ENCODE results near the gene CUL7. TPM values are rescaled to one million over a fixed set of nuclear protein-coding genes. Genes with fewer than 3 reads are reported as not detected.
"Not testable (repeated sequence)": the region's sequence is repeated elsewhere in the genome, so short reads cannot be mapped to it uniquely, and the experiment has no call there.

CUL7 gene
- total and polyA plus RNA-seq, 10 of the 15 experiments (the other 5 are each of a cell fraction or from before 2014, with no cell fraction given), result 0.66 to 18.4 (median 10.9) TPM

- ChIA-PET CTCF (interaction anchor here (0.8 to 2.5 kb wide), 3 partner anchors 13 to 142 kb away, joined by 3 to 5 read pairs (median 3); partner anchors contain the start of genes KLHDC3 and PPP2R5D), SMC1A (ENCODE audit: uncharacterized antibody, unreplicated experiment) (interaction anchor here (0.6 to 0.8 kb wide), 4 partner anchors 13 to 313 kb away, joined by 3 to 6 read pairs (median 3); no protein-coding TSS in a partner anchor), RAD21 (ENCODE audit: unreplicated experiment) (no interaction called here), POLR2A (interaction anchor here (0.7 kb wide), 1 partner anchor 644 kb away, joined by 3 read pairs; no protein-coding TSS in a partner anchor)
- Histone ChIP-seq H3K4me1 (ENCODE audit: control insufficient read depth, insufficient read depth, low read length) (no peaks in the 10 kb centered on the region), H3K36me3 (ENCODE audit: control insufficient read depth in 2 of 2, insufficient read depth in 2 of 2, low read length in 1 of 2) (peaks cover 0 to 3% of the 10 kb centered on the region in 2 experiments; a peak in 2 of 4 replicates), H3K4me2 (ENCODE audit: control insufficient read depth, insufficient read depth) (no peak overlapping the region), H3K27ac (ENCODE audit: control insufficient read depth, insufficient read depth) (no peak overlapping the region), H3K9me3 (replicated peaks; ENCODE audit: control insufficient read depth, insufficient read depth, low read length) (no peaks in the 10 kb centered on the region), H4K20me1 (ENCODE audit: control insufficient read depth, insufficient read depth) (no peaks in the 10 kb centered on the region), H3K4me3 (no peak overlapping the region), H3K79me2 (ENCODE audit: control insufficient read depth, insufficient read depth, low read length) (no peaks in the 10 kb centered on the region), H2AFZ (ENCODE audit: control insufficient read depth, low read depth, low read length) (no peak overlapping the region), H3K9ac (ENCODE audit: control insufficient read depth, insufficient read depth, low read length) (no peak overlapping the region), H3K27me3 (replicated peaks in 1 of 2; ENCODE audit: control insufficient read depth in 2 of 2, insufficient read depth in 2 of 2, low read length in 1 of 2) (no peaks in the 10 kb centered on the region)
- DNase-seq (ENCODE audit: low read depth, low spot score), result no peak
- in situ Hi-C loops (cut with MboI) (no loop called here), intact Hi-C loops (cut with micrococcal nuclease; ENCODE audit: unreplicated experiment) (no loop called here)
- no peak for FAIRE-seq
- 96% methylated on average over 6 of the region's 8 CpGs for WGBS (ENCODE audit: insufficient coverage, insufficient replicate concordance, low lambda C conversion rate, missing lambda C conversion rate)
- TF ChIP-seq RUNX3 (IDR thresholded peaks at IDR 0.05; ENCODE audit: low read length) (no peak), HCFC1 (IDR thresholded peaks at IDR 0.05; ENCODE audit: low read length) (no peak), SUZ12 (IDR thresholded peaks at IDR 0.05; ENCODE audit: unreplicated experiment) (no peak), RAD21 (IDR thresholded peaks at IDR 0.05; ENCODE audit: insufficient read depth, low read depth, low read length) (no peak), SIX5 (IDR thresholded peaks at IDR 0.05; ENCODE audit: low read depth, low read length, severe bottlenecking) (no peak), ATF2 (IDR thresholded peaks at IDR 0.05; ENCODE audit: low read length) (no peak), ZNF207 (IDR thresholded peaks at IDR 0.05; ENCODE audit: borderline replicate concordance) (no peak), PML (IDR thresholded peaks at IDR 0.05; ENCODE audit: low read length) (no peak), ZNF592 (IDR thresholded peaks at IDR 0.05) (no peak), TCF7 (IDR thresholded peaks at IDR 0.05; ENCODE audit: borderline replicate concordance) (no peak)
- no peak for ATAC-seq
- BruUV-seq (replicated peaks), result no TSS peak
Observed at GRCh38 chr6:43001843-43002242, 51.8 kb downstream of the CUL7 start.

- 95% methylated on average over 9 of the region's 9 CpGs for WGBS (ENCODE audit: insufficient coverage, insufficient replicate concordance, low lambda C conversion rate, missing lambda C conversion rate)
- H3K4me1 ChIP-seq (ENCODE audit: control insufficient read depth, insufficient read depth, low read length); BruUV-seq (replicated peaks); DNase-seq (ENCODE audit: low read depth, low spot score); in situ Hi-C loops (cut with MboI); ATAC-seq; POLR2A ChIA-PET; H3K4me2 ChIP-seq (ENCODE audit: control insufficient read depth, insufficient read depth); FAIRE-seq; H3K79me2 ChIP-seq (ENCODE audit: control insufficient read depth, insufficient read depth, low read length); H3K36me3 ChIP-seq (ENCODE audit: control insufficient read depth in 2 of 2, insufficient read depth in 2 of 2, low read length in 1 of 2); H3K4me3 ChIP-seq; CTCF ChIA-PET; H3K27ac ChIP-seq (ENCODE audit: control insufficient read depth, insufficient read depth); H3K9me3 ChIP-seq (replicated peaks; ENCODE audit: control insufficient read depth, insufficient read depth, low read length); intact Hi-C loops (cut with micrococcal nuclease; ENCODE audit: unreplicated experiment); RAD21 ChIA-PET (ENCODE audit: unreplicated experiment); H3K27me3 ChIP-seq (replicated peaks in 1 of 2; ENCODE audit: control insufficient read depth in 2 of 2, insufficient read depth in 2 of 2, low read length in 1 of 2); H3K9ac ChIP-seq (ENCODE audit: control insufficient read depth, insufficient read depth, low read length); H4K20me1 ChIP-seq (ENCODE audit: control insufficient read depth, insufficient read depth); H2AFZ ChIP-seq (ENCODE audit: control insufficient read depth, low read depth, low read length): not testable (repeated sequence)
- SMC1A ChIA-PET (ENCODE audit: uncharacterized antibody, unreplicated experiment), result interaction anchor here (0.7 to 2.3 kb wide), 2 partner anchors 10 to 258 kb away, joined by 3 to 6 read pairs; no protein-coding TSS in a partner anchor
Observed at GRCh38 chr6:42998205-42998604, 55.4 kb downstream of the CUL7 start.

Data from GM12878 (cell line).